ENCODE measurements around the gene NOD2.

NOD2 gene

GRCh38 chr16:50737420-50737959 lies 44.1 kb downstream of the NOD2 start:
- in situ Hi-C loops (cut with MboI; ENCODE audit: low sequenced_read_pairs), result no loop called here

GRCh38 chr16:50739031-50739430 lies 45.6 kb downstream of the NOD2 start:
- in situ Hi-C loops (cut with MboI; ENCODE audit: low sequenced_read_pairs), result no loop called here

DNA sequence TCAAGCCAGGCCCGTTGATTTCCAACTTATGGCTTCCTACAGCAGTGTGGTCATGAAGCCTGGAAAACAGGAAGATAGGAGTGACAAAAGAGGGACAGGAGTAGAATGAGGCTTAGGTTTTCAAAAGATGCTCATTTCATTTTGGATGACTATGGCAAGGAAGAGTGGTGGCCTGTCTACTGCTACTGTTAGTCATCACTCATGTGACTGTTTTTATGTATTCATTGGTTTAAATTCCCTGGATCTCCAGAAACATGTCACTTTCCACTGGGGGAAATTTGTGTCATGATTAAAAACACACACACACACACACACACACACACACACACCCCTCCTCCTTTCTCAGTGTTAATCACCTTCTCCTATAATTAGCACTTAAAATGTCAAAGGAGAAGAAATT lies 47.3 kb downstream of the NOD2 start:
- in situ Hi-C loops (cut with MboI; ENCODE audit: low sequenced_read_pairs), result loop anchor here (10.0 kb wide), 1 partner anchor 56 kb away; the partner anchor contains the start of gene SNX20

DNA sequence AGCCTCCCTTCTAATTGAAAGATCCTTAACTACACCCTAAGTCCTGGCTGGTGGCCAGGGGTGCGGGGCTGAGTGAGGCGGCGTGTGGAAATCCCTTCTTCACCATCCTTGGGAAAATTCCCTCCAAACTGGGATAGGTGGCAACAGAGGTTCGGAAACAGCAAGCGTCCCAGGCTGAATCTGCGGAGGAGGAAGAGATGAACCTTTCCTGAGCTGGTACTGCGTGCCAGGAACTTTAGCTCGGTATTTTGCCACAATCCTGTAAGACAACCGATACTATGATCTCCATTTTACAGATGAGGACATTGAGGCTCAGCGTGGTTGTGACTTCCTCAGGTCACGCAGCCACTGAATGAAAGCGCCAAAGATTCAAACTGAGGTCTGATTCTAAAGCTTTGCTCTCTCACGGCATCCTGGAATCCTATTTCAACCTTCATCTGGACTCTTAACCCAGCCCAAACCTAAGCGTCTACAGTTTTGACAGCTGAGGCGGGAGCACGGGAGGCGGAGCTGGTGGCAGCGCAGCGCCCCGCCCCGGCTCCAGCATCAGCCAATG lies 47.9 kb downstream of the NOD2 start:
- in situ Hi-C loops (cut with MboI; ENCODE audit: low sequenced_read_pairs), result loop anchor here (10.0 kb wide), 1 partner anchor 57 kb away; the partner anchor contains the start of gene SNX20

DNA sequence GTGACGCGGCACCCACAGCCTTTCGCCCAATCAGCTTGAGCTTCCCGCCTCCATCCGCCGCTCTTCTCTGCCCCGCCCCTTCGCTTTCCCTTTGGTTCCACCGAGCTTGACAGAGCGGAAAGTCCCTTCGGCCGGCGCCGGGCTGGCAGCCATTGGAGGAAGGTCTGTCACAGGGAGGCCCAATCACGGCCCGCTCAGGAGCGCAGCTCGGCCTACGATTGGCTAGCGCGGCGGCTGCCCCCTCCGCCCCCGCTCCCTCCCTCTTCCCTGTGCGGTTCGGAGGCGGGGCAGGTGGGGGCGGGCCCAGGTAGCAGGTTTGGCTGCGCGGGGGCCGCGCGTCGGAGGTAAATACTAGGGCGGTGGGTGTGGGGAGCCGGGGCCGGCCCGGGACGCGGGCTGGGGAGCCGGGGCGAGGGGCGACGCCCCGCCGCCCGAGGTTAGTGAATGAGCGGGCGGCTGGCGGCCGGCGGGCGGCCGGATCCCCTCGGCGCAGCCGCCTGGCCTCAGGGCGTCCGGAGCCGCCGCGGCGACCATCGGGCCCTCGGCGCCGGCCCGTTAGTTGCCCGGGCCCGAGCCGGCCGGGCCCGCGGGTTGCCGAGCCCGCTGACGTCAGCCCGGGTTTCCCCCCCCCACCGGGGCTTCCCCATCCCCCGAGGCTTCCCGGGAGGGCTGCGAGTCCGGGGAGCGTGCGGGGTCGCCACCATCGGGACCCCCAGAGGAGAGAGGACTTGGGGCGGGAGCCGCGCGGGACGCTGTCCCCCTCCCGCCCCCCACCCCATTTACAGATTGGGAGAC lies 48.6 kb downstream of the NOD2 start, which contains the start of gene CYLD:
TSS of gene CYLD (plus strand) at position 306 of the 795 bp plus-strand sequence. CDS start 7,613 bp downstream, outside the sequence.
- in situ Hi-C loops (cut with MboI; ENCODE audit: low sequenced_read_pairs), result loop anchor here (10.0 kb wide), 1 partner anchor 57 kb away; the partner anchor contains the start of gene SNX20

- in situ Hi-C loops (cut with MboI; ENCODE audit: low sequenced_read_pairs), result loop anchor here (10.0 kb wide), 1 partner anchor 58 kb away; the partner anchor contains the start of gene SNX20
Measured at GRCh38 chr16:50742576-50743200, 49.3 kb downstream of the NOD2 start.

- in situ Hi-C loops (cut with MboI; ENCODE audit: low sequenced_read_pairs), result loop anchor here (10.0 kb wide), 1 partner anchor 59 kb away; the partner anchor contains the start of gene SNX20
Measured at GRCh38 chr16:50743581-50744225, 50.3 kb downstream of the NOD2 start.

DNA sequence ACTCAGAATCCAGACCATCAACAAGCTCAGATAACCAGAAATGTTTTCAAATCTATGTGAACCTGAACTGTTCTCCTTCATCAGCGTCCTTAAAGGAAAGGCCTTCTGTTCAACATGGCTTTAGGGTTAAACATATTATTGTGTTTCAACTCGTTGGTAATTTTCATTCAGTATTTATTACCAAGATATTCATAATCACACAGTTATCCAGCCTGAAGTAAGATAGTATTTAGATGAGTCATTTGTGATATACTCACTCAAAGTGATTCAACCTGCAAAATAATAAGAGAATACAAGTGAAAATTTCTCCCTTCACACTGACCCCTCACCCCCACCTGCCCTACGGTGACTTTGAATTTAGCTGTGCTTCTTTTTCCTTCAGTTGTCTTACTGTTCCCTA lies 51.5 kb downstream of the NOD2 start:
- in situ Hi-C loops (cut with MboI; ENCODE audit: low sequenced_read_pairs), result loop anchor here (10.0 kb wide), 1 partner anchor 60 kb away; the partner anchor contains the start of gene SNX20

- in situ Hi-C loops (cut with MboI; ENCODE audit: low sequenced_read_pairs), result loop anchor here (10.0 kb wide), 1 partner anchor 61 kb away; the partner anchor contains the start of gene SNX20
Measured at GRCh38 chr16:50745940-50746339, 52.5 kb downstream of the NOD2 start.

- in situ Hi-C loops (cut with MboI; ENCODE audit: low sequenced_read_pairs), result loop anchor here (10.0 kb wide), 1 partner anchor 63 kb away; the partner anchor contains the start of gene SNX20
Measured at GRCh38 chr16:50747207-50747956, 54.0 kb downstream of the NOD2 start.

DNA sequence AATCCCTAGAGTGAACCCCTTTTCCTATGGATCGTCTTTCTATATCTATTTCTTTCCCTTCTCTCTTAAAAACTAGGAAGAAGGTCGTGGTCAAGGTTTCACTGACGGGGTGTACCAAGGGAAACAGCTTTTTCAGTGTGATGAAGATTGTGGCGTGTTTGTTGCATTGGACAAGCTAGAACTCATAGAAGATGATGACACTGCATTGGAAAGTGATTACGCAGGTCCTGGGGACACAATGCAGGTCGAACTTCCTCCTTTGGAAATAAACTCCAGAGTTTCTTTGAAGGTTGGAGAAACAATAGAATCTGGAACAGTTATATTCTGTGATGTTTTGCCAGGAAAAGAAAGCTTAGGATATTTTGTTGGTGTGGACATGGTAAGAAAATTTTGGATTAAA lies 58.1 kb downstream of the NOD2 start:
- in situ Hi-C loops (cut with MboI; ENCODE audit: low sequenced_read_pairs), result no loop called here

DNA sequence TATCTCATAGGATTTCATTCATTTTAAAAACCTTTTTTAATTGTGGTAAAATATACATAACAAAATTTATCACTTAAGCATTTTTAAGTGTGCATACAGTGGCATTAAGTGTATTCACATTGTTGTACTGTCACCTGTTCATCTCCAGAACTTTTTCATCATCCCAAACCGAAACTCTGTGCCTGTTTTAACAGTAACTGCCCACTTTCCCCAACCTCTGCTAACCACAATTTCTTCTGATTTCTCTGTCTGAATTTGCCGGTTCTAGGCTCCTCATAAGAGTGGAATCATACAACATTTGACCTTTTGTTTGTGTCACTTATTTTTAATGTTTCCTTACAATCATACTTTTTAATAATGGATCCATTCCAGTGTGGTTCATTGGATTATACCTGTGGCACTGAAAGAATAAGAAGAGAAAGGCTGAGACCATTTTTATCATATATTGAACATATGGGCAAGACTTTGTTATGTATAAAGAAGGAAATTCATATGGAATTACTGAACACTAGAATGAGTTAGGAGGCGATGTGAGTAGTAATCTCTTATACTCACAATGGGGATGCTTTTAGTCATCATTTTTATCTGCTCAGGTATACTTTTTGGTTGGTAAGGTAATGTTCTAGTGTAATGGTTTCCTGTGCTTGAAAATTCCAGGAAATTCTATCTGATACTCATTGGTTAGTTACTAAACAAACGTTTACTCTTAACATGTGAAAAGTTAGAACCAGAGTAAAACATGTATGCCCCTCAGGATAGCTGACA lies 59.2 kb downstream of the NOD2 start:
- in situ Hi-C loops (cut with MboI; ENCODE audit: low sequenced_read_pairs), result no loop called here

DNA sequence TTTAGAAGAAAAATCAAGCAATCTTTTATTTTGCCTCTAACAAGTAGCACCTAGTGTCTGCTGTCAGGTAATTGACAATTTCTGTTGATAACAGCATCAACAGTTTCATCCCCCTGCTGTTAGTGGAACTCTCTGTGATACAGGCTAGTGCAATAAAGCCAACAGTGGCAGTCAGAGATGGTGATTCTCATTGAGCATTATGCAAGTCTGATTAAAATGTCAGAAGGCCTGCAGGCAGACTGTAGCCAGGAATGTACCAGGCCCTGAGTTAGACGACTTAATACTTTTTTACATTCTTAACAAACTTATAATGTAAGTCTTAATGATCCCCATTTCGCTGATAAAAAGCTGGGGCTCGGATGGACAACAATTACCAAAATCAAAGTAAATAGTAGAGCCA lies 63.1 kb downstream of the NOD2 start:
- in situ Hi-C loops (cut with MboI; ENCODE audit: low sequenced_read_pairs), result no loop called here

DNA sequence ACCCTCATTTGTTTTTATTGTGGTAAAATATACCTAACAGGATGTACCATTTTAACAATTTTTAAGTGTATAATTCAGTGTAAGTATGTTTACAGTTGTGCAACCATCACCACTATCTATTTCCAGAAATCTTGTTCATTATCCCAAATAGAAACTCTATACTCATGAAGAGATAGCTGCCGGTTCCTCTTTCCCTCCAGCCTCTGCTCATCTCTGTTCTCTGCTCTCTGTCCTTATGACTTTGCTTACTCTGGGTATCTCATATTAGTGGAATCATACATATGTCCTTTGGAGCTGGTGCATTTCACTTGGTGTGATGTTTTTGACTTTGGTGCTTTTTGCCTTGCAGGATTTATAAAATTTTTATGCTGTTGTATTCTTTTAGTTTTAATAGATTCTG lies 67.9 kb downstream of the NOD2 start:
- in situ Hi-C loops (cut with MboI; ENCODE audit: low sequenced_read_pairs), result no loop called here

- in situ Hi-C loops (cut with MboI; ENCODE audit: low sequenced_read_pairs), result no loop called here
Measured at GRCh38 chr16:50762241-50762640, 68.8 kb downstream of the NOD2 start.

- in situ Hi-C loops (cut with MboI; ENCODE audit: low sequenced_read_pairs), result no loop called here
Measured at GRCh38 chr16:50763211-50763610, 69.8 kb downstream of the NOD2 start.

- in situ Hi-C loops (cut with MboI; ENCODE audit: low sequenced_read_pairs), result no loop called here
Measured at GRCh38 chr16:50765260-50765659, 71.9 kb downstream of the NOD2 start.

GRCh38 chr16:50765861-50766260 lies 72.5 kb downstream of the NOD2 start:
- in situ Hi-C loops (cut with MboI; ENCODE audit: low sequenced_read_pairs), result no loop called here

- in situ Hi-C loops (cut with MboI; ENCODE audit: low sequenced_read_pairs), result no loop called here
Measured at GRCh38 chr16:50767197-50767596, 73.8 kb downstream of the NOD2 start.

Measured in HL-60/S4 treated with retinoic acid at 250 ng/mL for 4 days and 3 days (cell line).